MM.1S (cell line): Measurements from ENCODE around the gene CTNS.
A peak's percentile ranks its signal among the peaks of the same experiment; 100 is the strongest.

Source experiments
- DNase-seq: peaks from one replicate; pipeline ENCODE4 v3.0.0-alpha.2; 2015
- H2AFZ ChIP-seq: fragments of 300-600 bp; sonication (generic); 2 replicates; pipeline ENCODE4 v1.6.0; 2016; ENCODE audit warnings: antibody characterized with exemption, low read length
- H3F3A ChIP-seq: fragments of 300-600 bp; sonication (generic); 2 replicates; pipeline ENCODE4 v1.6.1; 2016; ENCODE audit warnings: mild to moderate bottlenecking, antibody characterized with exemption, low read length, moderate library complexity, mixed read lengths; ENCODE audit not compliant: insufficient read depth
- H3K27ac ChIP-seq: fragments of 300-600 bp; sonication (generic); 2 replicates; pipeline ENCODE4 v1.5.1; 2016; ENCODE audit warnings: mild to moderate bottlenecking, low read length
- H3K27me3 ChIP-seq: fragments of 300-600 bp; sonication (generic); replicated peaks from 2 replicates; pipeline ENCODE4 v1.6.0; 2016; ENCODE audit warnings: low read length; ENCODE audit not compliant: insufficient read depth
- H3K36me3 ChIP-seq: fragments of 300-600 bp; sonication (generic); replicated peaks from 2 replicates; pipeline ENCODE4 v1.6.1; 2016; ENCODE audit warnings: mild to moderate bottlenecking, low read length, mixed read lengths; ENCODE audit not compliant: insufficient read depth
- H3K4me1 ChIP-seq: fragments of 300-600 bp; sonication (generic); 2 replicates; pipeline ENCODE4 v1.6.1; 2016; ENCODE audit warnings: low read length, mixed read lengths
- H3K4me2 ChIP-seq: fragments of 300-600 bp; sonication (generic); 2 replicates; pipeline ENCODE4 v1.6.0; 2016; ENCODE audit warnings: low read depth, low read length
- H3K4me3 ChIP-seq: fragments of 300-600 bp; sonication (generic); 2 replicates; pipeline ENCODE4 v1.5.1; 2016; ENCODE audit warnings: low read length, mixed read lengths
- H3K79me2 ChIP-seq: fragments of 300-600 bp; sonication (generic); 2 replicates; pipeline ENCODE4 v1.6.1; 2016; ENCODE audit warnings: mixed run types, low read length, mixed read lengths
- H3K9ac ChIP-seq: fragments of 300-600 bp; sonication (generic); 2 replicates; pipeline ENCODE4 v1.6.1; 2016; ENCODE audit warnings: low read length, mixed read lengths
- H3K9me2 ChIP-seq: fragments of 300-600 bp; sonication (generic); replicated peaks from 2 replicates; pipeline ENCODE4 v1.6.1; 2016; ENCODE audit warnings: mild to moderate bottlenecking, low read length, mixed read lengths; ENCODE audit not compliant: insufficient read depth
- H3K9me3 ChIP-seq: fragments of 300-600 bp; sonication (generic); replicated peaks from 2 replicates; pipeline ENCODE4 v1.6.1; 2016; ENCODE audit warnings: mild to moderate bottlenecking, low read length, mixed read lengths; ENCODE audit not compliant: insufficient read depth
- H4K20me1 ChIP-seq: fragments of 300-600 bp; sonication (generic); 2 replicates; pipeline ENCODE4 v1.6.1; 2016; ENCODE audit warnings: mild to moderate bottlenecking, low read length, moderate library complexity, mixed read lengths; ENCODE audit not compliant: insufficient read depth
- CTCF ChIP-seq: fragments of 300-600 bp; sonication (generic); IDR thresholded peaks from 2 replicates; pipeline ENCODE4 v1.5.1; 2016; ENCODE audit warnings: antibody characterized with exemption, low read length, mixed read lengths
- EZH2 ChIP-seq: fragments of 300-600 bp; sonication (generic); optimal IDR thresholded peaks from 2 replicates; pipeline ENCODE3; 2017; ENCODE audit warnings: low read depth, mild to moderate bottlenecking, antibody characterized with exemption, low read length, mixed read lengths
- EZH2phosphoT487 ChIP-seq: fragments of 300-600 bp; sonication (generic); IDR thresholded peaks from 2 replicates; pipeline ENCODE4 v1.6.1; 2018; ENCODE audit warnings: antibody characterized with exemption, low read length

CTNS gene

DNA sequence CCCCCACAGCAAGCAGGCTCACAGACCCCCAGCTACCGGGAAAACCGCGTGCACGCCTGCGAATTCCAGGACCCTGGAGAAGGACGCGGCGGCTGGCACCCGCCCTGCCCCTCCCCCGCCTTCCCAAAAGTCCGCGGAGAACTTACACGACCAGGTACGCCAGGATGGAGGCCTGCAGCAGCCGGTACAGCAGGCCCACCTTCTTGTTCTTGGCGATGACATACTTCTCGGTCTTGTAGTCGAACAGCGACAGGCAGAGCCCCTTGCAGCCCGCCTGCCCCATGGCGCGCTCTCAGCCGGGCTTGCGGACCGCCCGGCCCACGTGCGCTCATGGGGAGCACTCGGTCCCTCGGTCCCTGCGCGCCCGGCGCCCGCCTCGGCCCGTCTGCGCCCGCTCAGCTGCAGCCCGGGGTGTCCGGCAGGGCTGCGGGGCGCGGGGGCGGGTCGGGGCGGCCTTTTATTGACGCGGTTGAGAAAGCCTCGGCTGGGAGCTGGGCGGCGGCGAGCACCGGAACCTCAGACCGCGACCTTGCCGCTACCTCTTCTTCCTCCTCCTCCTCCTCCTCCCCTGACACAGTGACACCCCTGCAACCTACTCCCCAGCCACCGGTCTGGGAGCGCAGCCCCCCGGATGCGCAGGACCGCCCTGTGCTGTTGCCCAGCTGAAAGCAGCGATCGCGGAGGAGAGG lies 59.3 kb downstream of the CTNS start, which contains the start of gene P2RX5:
Gene P2RX5 (minus strand): TSS at position 433 of the 689 bp plus-strand sequence. CDS start 150 bp downstream, at position 283.
- Histone ChIP-seq H3F3A (no peaks in the 10 kb centered on the region), H3K4me2 (peak within 1 kb of the TSS; percentile 94), H3K4me1 (0 out of 2 replicates have a peak, but pooled peaks cover 3% of the 10 kb centered on the region), H3K9me2 (no peaks in the 10 kb centered on the region), H4K20me1 (no peaks in the 10 kb centered on the region), H3K27me3 (no peaks in the 10 kb centered on the region), H3K4me3 (peak within 1 kb of the TSS; percentile 95), H3K9ac (peak within 1 kb of the TSS; percentile 77), H3K9me3 (no peaks in the 10 kb centered on the region), H3K36me3 (no peaks in the 10 kb centered on the region), H3K27ac (peak within 1 kb of the TSS; percentile 35; the same call in 1 of the 2 replicates), H2AFZ (peak within 1 kb of the TSS; percentile 85), H3K79me2 (peaks cover 47% of the 10 kb centered on the region)
- TF ChIP-seq CTCF: no peak
- no peak for TF ChIP-seq EZH2
- no peak for TF ChIP-seq EZH2phosphoT487
- DNase-seq: peak; percentile 65

DNA sequence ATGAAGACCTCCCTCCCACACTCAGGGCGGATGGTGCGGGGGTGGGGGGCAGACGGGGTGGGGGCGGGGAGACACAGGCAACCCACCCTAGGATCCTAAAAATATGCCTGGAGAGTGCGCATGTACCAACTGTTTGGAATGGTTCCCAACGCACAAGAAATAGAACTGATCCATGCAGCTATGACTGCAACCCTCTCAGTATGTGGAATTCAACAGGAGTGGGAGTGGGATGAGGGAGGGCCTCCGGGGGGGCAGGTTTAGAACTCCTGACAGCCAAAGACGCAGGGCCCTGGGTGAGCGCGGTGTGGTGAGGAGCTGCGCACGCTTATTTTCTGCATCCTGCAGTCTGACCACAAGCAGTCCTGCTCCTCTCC lies 60.5 kb downstream of the CTNS start:
- no peak for DNase-seq
- Histone ChIP-seq H3F3A (no peaks in the 10 kb centered on the region), H3K36me3 (no peaks in the 10 kb centered on the region)

DNA sequence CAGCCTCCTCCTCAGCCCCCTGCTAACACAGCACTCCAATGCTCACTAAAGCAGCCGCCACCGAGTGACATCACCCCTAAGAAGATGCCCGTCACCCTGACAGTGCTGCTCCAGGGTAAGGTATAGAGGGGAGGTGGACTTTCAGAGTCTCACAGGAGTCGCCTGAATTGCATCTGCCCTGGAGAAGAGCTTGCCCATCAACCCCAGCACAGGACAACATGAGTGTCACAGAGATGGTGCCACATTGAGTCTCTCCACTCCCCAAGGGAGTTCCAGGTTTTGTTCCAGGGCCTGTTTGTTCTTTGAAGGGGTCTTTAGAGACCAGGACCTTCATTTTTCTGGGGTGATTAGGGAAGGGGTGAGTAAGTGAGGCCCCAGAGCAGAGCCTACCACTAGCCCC lies 61.6 kb downstream of the CTNS start:
- no peak for DNase-seq
- Histone ChIP-seq H3K9me3 (no peaks in the 10 kb centered on the region), H3K4me1 (0 out of 2 replicates have a peak, but pooled peaks cover 3% of the 10 kb centered on the region), H3K36me3 (no peaks in the 10 kb centered on the region), H3K27me3 (no peaks in the 10 kb centered on the region), H3K9ac (no peak overlapping the region), H3K9me2 (no peaks in the 10 kb centered on the region), H3K79me2 (peaks cover 26% of the 10 kb centered on the region), H3K4me3 (no peak overlapping the region), H4K20me1 (no peaks in the 10 kb centered on the region), H3K4me2 (no peak overlapping the region), H2AFZ (no peak overlapping the region), H3F3A (no peaks in the 10 kb centered on the region), H3K27ac (no peak overlapping the region)
- TF ChIP-seq EZH2: no peak
- no peak for TF ChIP-seq EZH2phosphoT487
- no peak for TF ChIP-seq CTCF

More for the DNA sequence above, 60.5 kb downstream of the CTNS start:
- no peak for TF ChIP-seq EZH2
- TF ChIP-seq CTCF: no peak
- no peak for TF ChIP-seq EZH2phosphoT487
- Histone ChIP-seq H3K79me2 (peaks cover 36% of the 10 kb centered on the region), H3K9me3 (no peaks in the 10 kb centered on the region), H3K4me2 (no peak overlapping the region), H3K4me3 (no peak overlapping the region), H3K27me3 (no peaks in the 10 kb centered on the region), H2AFZ (no peak overlapping the region), H4K20me1 (no peaks in the 10 kb centered on the region), H3K27ac (no peak overlapping the region), H3K9ac (no peak overlapping the region), H3K4me1 (0 out of 2 replicates have a peak, but pooled peaks cover 3% of the 10 kb centered on the region), H3K9me2 (no peaks in the 10 kb centered on the region)
